ENCODE results near the gene PDXDC1.
"Not testable (repeated sequence)": the region's sequence is repeated elsewhere in the genome, so short reads cannot be mapped to it uniquely, and the experiment has no call there.

Gene PDXDC1

DNA sequence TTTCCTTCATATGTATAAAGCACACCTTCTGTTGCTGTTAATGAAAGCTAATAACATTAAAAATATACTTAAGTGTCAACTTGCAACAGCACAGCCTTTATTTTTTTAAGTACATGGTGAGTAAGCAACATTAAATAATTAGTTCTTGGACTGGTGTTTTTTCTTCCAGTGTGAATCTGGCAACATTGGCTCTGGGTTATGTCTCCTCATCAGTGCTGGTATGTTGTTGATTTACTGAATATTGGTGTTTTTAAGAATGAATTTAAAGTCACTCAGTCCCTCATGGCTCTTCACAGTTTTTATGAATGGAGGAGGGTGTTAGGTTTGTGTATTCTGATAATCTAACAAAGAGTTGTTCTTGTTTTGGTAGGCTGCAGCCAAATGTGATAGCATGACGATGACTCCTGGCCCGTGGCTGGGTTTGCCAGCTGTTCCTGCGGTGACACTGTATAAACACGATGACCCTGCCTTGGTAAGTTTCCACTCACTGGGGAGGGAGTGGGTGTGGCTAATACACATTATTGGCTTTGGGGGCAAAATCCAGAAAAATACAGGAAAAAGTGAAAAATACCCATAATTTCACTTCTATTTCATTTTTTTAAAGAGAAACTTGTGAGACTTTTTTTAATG lies 42.2 kb downstream of the PDXDC1 start:
- not testable (repeated sequence) for DNase-seq (ENCODE audit: low spot score)

GRCh38 chr16:15021429-15021828 lies 46.6 kb downstream of the PDXDC1 start:
- not testable (repeated sequence) for DNase-seq (ENCODE audit: low spot score)

DNA sequence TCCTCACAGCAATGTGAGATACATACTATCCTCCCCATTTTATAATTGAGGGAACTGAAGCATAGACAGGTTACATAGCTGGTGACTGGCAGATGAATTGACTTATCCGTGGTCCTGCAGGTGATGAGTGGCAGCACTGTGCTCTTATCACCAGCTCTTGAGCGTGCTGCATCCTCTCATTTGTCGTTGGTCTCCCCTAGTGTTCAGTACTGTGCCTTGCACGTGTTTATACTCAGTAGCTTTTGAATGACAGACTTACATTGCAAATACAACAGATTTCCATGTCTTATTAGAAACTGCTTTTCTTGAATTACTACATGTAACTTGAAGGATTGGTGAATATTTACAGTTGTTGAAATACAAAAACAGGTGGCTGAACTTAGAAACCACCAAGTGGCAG lies 47.4 kb downstream of the PDXDC1 start:
- peak; percentile 66 for DNase-seq (ENCODE audit: low spot score)

DNA sequence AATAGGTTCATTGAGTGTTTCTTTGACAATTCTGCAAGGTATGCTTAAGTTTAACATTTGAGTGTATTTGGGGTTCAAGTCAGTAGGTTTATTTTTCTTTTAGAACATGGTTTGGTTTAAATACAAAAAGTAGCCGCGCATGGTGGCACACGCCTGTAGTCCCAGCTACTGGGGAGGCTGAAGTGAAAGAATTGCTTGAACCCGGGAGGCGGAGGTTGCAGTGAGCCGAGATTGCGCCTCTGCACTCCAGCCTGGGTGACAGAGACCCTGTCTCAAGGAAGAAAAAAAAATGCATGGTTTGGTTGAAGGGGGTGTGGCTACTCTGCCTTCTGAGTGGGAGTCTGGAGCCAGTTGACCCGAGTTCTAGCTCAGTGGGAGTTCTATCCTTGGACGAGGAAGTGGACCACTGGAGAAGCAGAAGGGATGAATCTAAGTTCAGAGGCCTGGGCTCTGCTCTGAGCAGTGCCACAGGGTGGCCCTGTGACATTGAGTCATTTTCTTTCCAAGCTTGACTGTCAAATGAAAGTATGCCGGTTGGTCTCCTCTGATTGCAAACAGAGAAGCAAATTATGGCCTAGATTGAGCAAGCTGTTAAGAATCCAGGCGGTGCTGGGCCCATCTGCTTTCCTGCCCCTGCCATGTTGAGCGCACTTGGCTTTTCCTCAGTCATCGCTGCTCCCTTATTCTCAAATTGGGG lies 48.7 kb downstream of the PDXDC1 start:
- not testable (repeated sequence) for DNase-seq (ENCODE audit: low spot score)

- DNase-seq (ENCODE audit: low spot score), result not testable (repeated sequence)
These were observed 50.0 kb downstream of the PDXDC1 start for GRCh38 chr16:15024858-15025199.

DNA sequence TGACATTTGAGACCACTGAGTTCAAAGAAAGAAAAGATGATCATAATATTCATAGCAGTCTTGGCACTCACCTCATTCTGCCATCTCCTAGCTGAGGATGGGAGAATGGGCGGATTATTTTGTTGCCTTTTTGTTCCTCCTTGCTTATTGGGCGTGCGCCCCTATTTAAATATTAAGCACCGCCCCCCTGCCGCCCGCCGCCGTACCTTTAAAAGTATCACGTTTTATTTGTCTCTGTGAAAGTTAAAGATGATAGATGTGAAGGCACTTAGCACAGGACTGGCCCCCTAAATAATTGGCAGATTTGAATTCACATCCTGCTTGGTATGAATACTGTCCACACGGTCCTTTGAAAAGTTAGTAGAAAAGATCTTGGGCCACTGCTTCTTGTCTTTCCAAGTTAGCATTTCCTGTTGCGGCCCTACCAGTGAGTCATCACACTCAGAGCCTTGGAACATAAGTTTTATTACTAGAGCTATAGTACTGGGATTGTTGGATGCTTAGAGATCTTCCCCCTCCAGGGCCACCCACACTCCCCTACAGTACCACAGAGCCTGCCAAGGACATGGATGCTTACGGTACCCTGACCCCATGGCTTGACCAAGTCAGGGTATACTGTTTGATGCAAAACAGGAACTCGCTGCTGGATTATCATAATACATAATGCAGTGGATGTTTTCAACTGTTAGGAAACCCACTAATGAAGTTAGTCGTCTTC lies 50.6 kb downstream of the PDXDC1 start:
- DNase-seq (ENCODE audit: low spot score), result not testable (repeated sequence)

- not testable (repeated sequence) for DNase-seq (ENCODE audit: low spot score)
These were observed 52.2 kb downstream of the PDXDC1 start for GRCh38 chr16:15027051-15027450.

- not testable (repeated sequence) for DNase-seq (ENCODE audit: low spot score)
These were observed 52.9 kb downstream of the PDXDC1 start for GRCh38 chr16:15027503-15028344.

GRCh38 chr16:15028345-15028715 lies 53.5 kb downstream of the PDXDC1 start:
- not testable (repeated sequence) for DNase-seq (ENCODE audit: low spot score)

DNA sequence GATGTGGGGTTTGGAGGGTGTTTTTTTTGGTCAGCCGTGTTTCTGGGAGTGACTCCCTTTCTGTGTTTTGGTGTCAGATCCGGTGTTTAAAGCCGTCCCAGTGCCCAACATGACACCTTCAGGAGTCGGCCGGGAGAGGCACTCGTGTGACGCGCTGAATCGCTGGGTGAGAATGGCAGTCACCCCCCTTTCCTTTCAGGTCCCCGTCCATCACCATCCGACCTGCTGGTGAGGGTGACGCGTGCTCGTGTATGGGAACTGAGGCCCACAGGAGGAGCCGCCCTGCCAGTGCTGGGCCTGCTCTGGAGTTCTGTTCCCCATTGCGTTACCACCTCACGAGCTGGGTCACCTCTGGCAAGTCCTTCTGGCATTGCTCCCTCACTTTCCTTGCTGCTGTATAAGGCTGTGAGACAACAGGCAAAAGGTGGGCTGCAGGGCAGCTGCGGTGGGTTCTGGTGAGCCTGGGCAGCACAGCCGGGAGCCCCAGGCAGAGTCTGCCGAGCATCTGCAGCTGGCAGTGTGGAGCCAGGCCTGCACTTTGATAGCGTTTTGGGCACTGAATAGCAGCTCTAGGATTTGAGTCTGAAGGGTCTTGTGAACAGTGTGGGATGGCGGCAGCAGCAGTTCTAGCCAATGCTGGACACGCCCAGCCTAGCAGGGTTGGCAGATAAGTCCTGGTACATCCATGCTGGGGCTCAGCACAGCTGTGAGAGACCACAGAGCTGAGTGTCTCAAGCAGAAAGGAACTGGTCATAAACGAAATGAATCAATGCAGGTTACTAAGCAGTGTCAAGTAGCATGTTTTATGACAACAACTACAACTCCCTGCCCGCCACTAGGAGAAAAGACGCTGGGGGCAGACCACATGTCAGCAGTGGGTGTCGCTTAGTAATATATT lies 54.2 kb downstream of the PDXDC1 start:
- not testable (repeated sequence) for DNase-seq (ENCODE audit: low spot score)

DNA sequence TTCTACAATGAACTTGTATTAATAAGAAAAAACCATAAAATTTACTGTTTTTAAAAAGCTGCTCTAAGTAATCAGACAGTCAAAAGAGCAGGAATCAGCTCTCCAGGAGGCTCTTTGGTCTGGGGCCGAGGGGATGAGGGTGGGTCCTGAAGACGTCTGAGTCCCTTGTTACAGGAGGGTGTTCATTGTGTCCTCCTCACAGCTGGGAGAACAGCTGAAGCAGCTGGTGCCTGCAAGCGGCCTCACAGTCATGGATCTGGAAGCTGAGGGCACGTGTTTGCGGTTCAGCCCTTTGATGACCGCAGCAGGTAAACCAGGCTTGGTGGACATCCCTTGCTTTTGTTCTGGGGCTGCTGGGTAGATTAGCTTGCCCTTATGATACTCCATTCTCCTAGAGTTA lies 54.9 kb downstream of the PDXDC1 start:
- not testable (repeated sequence) for DNase-seq (ENCODE audit: low spot score)

DNA sequence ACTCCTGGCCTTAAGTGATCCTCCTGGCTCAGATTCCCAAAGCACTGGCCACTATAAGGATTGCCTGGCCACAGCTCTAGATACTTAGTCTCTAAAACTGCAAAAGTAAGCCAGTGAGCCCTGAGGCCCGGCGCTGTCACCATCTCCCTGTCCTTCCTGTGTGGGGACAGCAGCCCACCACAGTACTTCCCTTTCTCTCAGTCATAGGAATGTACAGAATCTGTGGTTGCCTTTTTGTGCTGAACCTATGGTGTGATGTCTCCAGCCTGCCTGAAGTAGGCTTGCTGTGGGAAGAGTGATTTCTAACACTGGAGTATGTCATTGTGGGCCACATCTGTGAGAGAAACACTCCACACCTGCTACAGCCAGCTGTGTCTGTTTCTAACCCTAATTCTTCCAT lies 56.4 kb downstream of the PDXDC1 start:
- DNase-seq (ENCODE audit: low spot score), result no peak

DNA sequence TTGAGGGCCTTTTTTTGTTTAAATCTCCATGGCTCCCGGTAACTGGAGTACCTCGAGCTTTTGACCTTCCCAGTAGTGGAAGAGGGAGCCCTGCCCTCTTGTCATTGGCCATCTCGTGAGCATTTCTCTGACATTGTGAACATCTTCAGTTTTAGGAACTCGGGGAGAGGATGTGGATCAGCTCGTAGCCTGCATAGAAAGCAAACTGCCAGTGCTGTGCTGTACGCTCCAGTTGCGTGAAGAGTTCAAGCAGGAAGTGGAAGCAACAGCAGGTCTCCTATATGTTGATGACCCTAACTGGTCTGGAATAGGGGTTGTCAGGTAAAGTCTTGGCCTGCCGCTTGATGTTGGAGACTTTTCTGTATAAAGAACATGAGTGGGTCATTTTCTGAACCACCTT lies 56.8 kb downstream of the PDXDC1 start:
- no peak for DNase-seq (ENCODE audit: low spot score)

- no peak for DNase-seq (ENCODE audit: low spot score)
These were observed 57.9 kb downstream of the PDXDC1 start for GRCh38 chr16:15032547-15033308.

GRCh38 chr16:15033309-15033707 lies 58.5 kb downstream of the PDXDC1 start:
- no peak for DNase-seq (ENCODE audit: low spot score)

- DNase-seq (ENCODE audit: low spot score), result no peak
These were observed 59.7 kb downstream of the PDXDC1 start for GRCh38 chr16:15034266-15035162.

- DNase-seq (ENCODE audit: low spot score), result no peak
These were observed 60.4 kb downstream of the PDXDC1 start for GRCh38 chr16:15035163-15035729.

DNA sequence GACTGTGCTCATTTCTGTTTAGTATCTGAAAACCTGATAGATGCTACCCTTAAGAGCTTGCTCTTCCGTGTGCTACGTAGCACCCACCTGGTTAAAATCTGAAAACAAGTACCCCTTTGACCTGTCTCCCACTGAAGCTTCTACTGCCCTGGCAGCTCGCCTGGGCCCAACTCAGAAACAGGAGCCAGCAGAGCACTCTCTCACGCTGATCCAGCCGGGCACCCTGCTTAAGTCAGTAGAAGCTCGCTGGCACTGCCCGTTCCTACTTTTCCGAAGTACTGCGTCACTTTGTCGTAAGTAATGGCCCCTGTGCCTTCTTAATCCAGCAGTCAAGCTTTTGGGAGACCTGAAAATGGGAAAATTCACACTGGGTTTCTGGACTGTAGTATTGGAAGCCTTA lies 62.2 kb downstream of the PDXDC1 start:
- DNase-seq (ENCODE audit: low spot score), result no peak

DNA sequence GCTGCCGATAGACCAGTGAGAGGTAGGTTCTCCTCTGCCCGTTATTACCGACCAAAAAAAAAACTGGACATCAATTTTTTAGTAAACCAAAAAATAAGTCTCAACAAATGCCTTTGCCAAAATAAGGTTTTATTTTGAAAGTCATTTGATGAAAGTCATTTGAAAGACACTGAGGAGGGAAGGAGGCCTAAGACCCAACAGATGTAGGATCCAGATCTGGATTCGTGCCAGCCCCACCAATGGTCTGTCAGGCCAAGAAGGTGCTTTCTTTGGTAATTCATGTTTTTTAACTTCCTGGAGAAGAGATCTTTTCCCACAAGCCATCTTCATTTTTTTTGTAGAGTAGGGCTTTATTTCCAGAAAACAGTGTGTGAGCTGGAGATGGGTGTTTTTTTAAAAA lies 62.9 kb downstream of the PDXDC1 start:
- DNase-seq (ENCODE audit: low spot score), result no peak

Measured in CD4-positive, alpha-beta T cell treated with Interleukin-15 for 4 hours (primary cell).